ENCODE data around the gene DNAJC6.
"Not testable (repeated sequence)": the region's sequence is repeated elsewhere in the genome, so short reads cannot be mapped to it uniquely, and the experiment has no call there.

The DNAJC6 gene

GRCh38 chr1:65309304-65310077 lies at the start of gene DNAJC6:
Gene DNAJC6, plus strand, starts transcription at chr1:65309543. Its CDS starts 203 bp downstream, at chr1:65309746.
- DNase-seq, result peak in 3 of 4 experiments; percentile 6 to 39 (median 9)

- no peak for DNase-seq
Observed at GRCh38 chr1:65259816-65260215, 49.5 kb upstream of the DNAJC6 start.

GRCh38 chr1:65260851-65261473 lies 48.4 kb upstream of the DNAJC6 start:
- DNase-seq, result no peak

GRCh38 chr1:65263286-65263685 lies 46.1 kb upstream of the DNAJC6 start:
- no peak for DNase-seq

GRCh38 chr1:65264197-65264929 lies 45.0 kb upstream of the DNAJC6 start:
- DNase-seq, result no peak

GRCh38 chr1:65265296-65265650 lies 44.1 kb upstream of the DNAJC6 start:
- DNase-seq, result no peak

GRCh38 chr1:65265651-65266351 lies 43.5 kb upstream of the DNAJC6 start:
- DNase-seq, result peak in 2 of 4 experiments; percentile 15 to 28

GRCh38 chr1:65266476-65266875 lies 42.9 kb upstream of the DNAJC6 start:
- no peak for DNase-seq

- no peak for DNase-seq
Observed at GRCh38 chr1:65267271-65267670, 42.1 kb upstream of the DNAJC6 start.

GRCh38 chr1:65267683-65268082 lies 41.7 kb upstream of the DNAJC6 start:
- no peak for DNase-seq

GRCh38 chr1:65269612-65270011 lies 39.7 kb upstream of the DNAJC6 start:
- no peak for DNase-seq

- no peak for DNase-seq
Observed at GRCh38 chr1:65276197-65276939, 33.0 kb upstream of the DNAJC6 start.

- no peak for DNase-seq
Observed at GRCh38 chr1:65277605-65278347, 31.6 kb upstream of the DNAJC6 start.

- no peak for DNase-seq
Observed at GRCh38 chr1:65278376-65279069, 30.8 kb upstream of the DNAJC6 start.

GRCh38 chr1:65279070-65279779 lies 30.1 kb upstream of the DNAJC6 start:
- DNase-seq, result no peak

- DNase-seq, result no peak
Observed at GRCh38 chr1:65281846-65282245, 27.5 kb upstream of the DNAJC6 start.

- DNase-seq, result no peak
Observed at GRCh38 chr1:65284229-65284628, 25.1 kb upstream of the DNAJC6 start.

GRCh38 chr1:65289449-65289848 lies 19.9 kb upstream of the DNAJC6 start:
- DNase-seq, result no peak

- not testable (repeated sequence) for DNase-seq
Observed at GRCh38 chr1:65291818-65292217, 17.5 kb upstream of the DNAJC6 start.

GRCh38 chr1:65292861-65293593 lies 16.3 kb upstream of the DNAJC6 start:
- no peak for DNase-seq
